ENCODE measurements around the gene C19orf85. TPM values are rescaled to one million over a fixed set of nuclear protein-coding genes. Genes with fewer than 3 reads are reported as not detected.

The C19orf85 gene
- total RNA-seq, 1 donor from 2014 or later = not detected

- peaks cover 3% of the 10 kb centered on the region for H3K36me3 Mint-ChIP-seq (ENCODE audit: low read depth)
- DNase-seq (ENCODE audit: low read depth, low spot score) = no peak
- no peak for TF ChIP-seq CTCF (conservative IDR thresholded peaks at IDR 0.05)
- H3K27ac Mint-ChIP-seq (ENCODE audit: unreplicated experiment) = no peak overlapping the region
- H3K27me3 Mint-ChIP-seq (ENCODE audit: low read depth) = peaks cover 30% of the 10 kb centered on the region
- H3K9me3 Mint-ChIP-seq = no peaks in the 10 kb centered on the region
- no peak overlapping the region for H3K4me3 Mint-ChIP-seq
- peaks cover 28% of the 10 kb centered on the region for H3K4me1 Mint-ChIP-seq
These were observed 8.8 kb downstream of the C19orf85 start for GRCh38 chr19:55455576-55456235.

GRCh38 chr19:55454787-55455243, 9.7 kb downstream of the C19orf85 start:
- Mint-ChIP-seq H3K27me3 (ENCODE audit: low read depth) (peaks cover 34% of the 10 kb centered on the region), H3K36me3 (ENCODE audit: low read depth) (peaks cover 3% of the 10 kb centered on the region), H3K4me3 (peak overlapping the region; percentile 76), H3K27ac (ENCODE audit: unreplicated experiment) (no peak overlapping the region), H3K4me1 (peaks cover 19% of the 10 kb centered on the region), H3K9me3 (no peaks in the 10 kb centered on the region)
- DNase-seq (ENCODE audit: low read depth, low spot score) = peak; percentile 54
- peak; percentile 68 for TF ChIP-seq CTCF (conservative IDR thresholded peaks at IDR 0.05)

GRCh38 chr19:55453511-55454260, 10.9 kb downstream of the C19orf85 start:
- peaks cover 17% of the 10 kb centered on the region for H3K4me1 Mint-ChIP-seq
- H3K27ac Mint-ChIP-seq (ENCODE audit: unreplicated experiment) = no peak overlapping the region
- peaks cover 34% of the 10 kb centered on the region for H3K27me3 Mint-ChIP-seq (ENCODE audit: low read depth)
- no peak for DNase-seq (ENCODE audit: low read depth, low spot score)
- no peaks in the 10 kb centered on the region for H3K9me3 Mint-ChIP-seq
- peak overlapping the region; percentile 48 for H3K4me3 Mint-ChIP-seq
- H3K36me3 Mint-ChIP-seq (ENCODE audit: low read depth) = peaks cover 3% of the 10 kb centered on the region
- TF ChIP-seq CTCF (conservative IDR thresholded peaks at IDR 0.05) = no peak

DNA sequence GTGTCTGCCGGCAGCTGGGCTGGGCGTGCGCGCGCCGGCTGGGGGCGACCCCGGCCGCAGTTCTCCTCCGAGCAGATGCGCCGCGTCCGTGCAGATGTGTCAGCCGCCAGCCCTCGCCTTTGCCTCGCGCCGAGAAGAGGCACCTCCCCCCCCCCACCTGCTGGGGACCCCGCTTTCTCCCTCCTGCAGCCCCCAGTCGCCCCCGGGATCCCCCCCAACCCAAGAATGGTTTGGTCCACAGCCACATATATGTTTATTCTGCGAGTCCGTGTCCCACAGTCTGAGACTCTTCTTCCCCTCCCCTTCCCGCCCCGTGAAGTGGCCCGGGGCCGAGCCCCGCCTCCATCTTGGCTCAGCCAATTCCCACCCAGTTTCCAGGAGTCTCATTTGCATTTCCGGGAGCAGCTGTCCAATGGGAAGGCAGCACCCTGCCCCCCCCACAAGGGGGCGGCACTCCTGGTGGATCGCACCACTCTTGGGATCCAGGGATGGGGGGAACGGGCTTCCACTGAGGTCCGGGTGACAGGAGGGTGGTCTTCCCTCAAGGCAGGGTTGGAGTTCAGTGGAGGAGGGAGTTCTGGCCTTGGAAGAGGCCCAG, 11.7 kb downstream of the C19orf85 start:
- DNase-seq (ENCODE audit: low read depth, low spot score) = peak; percentile 73
- no peak overlapping the region for H3K27ac Mint-ChIP-seq (ENCODE audit: unreplicated experiment)
- no peak for TF ChIP-seq CTCF (conservative IDR thresholded peaks at IDR 0.05)
- peaks cover 34% of the 10 kb centered on the region for H3K27me3 Mint-ChIP-seq (ENCODE audit: low read depth)
- H3K9me3 Mint-ChIP-seq = no peaks in the 10 kb centered on the region
- peaks cover 17% of the 10 kb centered on the region for H3K4me1 Mint-ChIP-seq
- peak overlapping the region; percentile 48 for H3K4me3 Mint-ChIP-seq
- peaks cover 3% of the 10 kb centered on the region for H3K36me3 Mint-ChIP-seq (ENCODE audit: low read depth)

GRCh38 chr19:55451965-55452748, 12.4 kb downstream of the C19orf85 start:
- H3K4me3 Mint-ChIP-seq = no peak overlapping the region
- TF ChIP-seq CTCF (conservative IDR thresholded peaks at IDR 0.05) = no peak
- H3K36me3 Mint-ChIP-seq (ENCODE audit: low read depth) = peaks cover 3% of the 10 kb centered on the region
- peaks cover 34% of the 10 kb centered on the region for H3K27me3 Mint-ChIP-seq (ENCODE audit: low read depth)
- DNase-seq (ENCODE audit: low read depth, low spot score) = no peak
- no peaks in the 10 kb centered on the region for H3K9me3 Mint-ChIP-seq
- H3K4me1 Mint-ChIP-seq = peaks cover 17% of the 10 kb centered on the region
- H3K27ac Mint-ChIP-seq (ENCODE audit: unreplicated experiment) = peak overlapping the region; percentile 67

All from neural crest cell (in vitro differentiated cells).